GM21526 (cell line): Measurements from ENCODE around the gene CIB4.

Source experiments
- ATAC-seq: cut with Tn5 transposase; IDR thresholded peaks from one replicate; pipeline ENCODE4 v1.9.1; 2021; ENCODE audit warnings: moderate library complexity; ENCODE audit not compliant: unreplicated experiment, low FRiP score

Gene CIB4

GRCh38 chr2:26610504-26611335 is 30.4 kb downstream of the CIB4 start:
- ATAC-seq, result no peak

DNA sequence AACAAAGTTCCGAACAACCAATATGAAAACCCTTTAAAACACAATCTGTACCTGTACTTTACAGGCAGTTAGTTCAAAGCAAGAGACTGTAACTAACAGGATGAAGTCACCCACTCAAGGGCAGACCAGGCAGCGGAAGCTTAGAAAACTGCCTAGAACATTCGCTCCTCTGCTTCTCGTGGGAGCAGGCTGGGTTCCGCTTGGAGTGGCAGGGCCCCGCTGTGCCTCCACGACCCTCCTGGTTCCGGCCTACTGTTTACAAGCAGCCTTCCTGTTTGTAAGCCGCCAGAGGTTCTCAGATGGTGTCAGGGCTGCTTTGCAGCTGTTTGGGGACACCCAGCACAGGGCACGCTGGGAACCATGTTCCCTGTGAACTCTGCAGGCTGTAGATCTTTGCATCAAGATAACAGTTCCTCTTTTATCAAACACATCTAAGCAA is 31.3 kb downstream of the CIB4 start:
- ATAC-seq, result no peak

- ATAC-seq, result no peak
Observed at GRCh38 chr2:26609205-26609631, 31.9 kb downstream of the CIB4 start.

GRCh38 chr2:26608557-26608956 is 32.6 kb downstream of the CIB4 start:
- ATAC-seq, result no peak

DNA sequence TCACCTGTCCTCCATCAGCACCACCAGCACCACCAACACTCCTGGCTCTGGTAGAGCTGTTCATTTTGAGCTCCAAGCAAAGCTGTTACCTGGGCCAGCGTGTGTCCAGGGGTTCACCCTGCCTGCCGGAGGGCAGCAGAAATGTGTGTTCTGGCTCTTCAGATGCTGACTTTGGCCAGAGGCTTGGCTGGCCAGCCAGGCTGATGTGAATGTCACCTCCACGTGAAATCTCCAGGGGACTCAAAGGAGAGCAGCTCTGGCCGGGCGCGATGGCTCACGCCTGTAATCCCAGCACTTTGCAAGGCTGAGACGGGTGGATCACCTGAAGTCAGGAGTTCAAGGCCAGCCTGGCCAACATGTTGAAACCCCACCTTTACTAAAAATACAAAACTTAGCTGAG is 33.5 kb downstream of the CIB4 start:
- no peak for ATAC-seq

- ATAC-seq, result no peak
Observed at GRCh38 chr2:26606847-26607190, 34.3 kb downstream of the CIB4 start.

- no peak for ATAC-seq
Observed at GRCh38 chr2:26605999-26606846, 34.9 kb downstream of the CIB4 start.

GRCh38 chr2:26605195-26605998 is 35.8 kb downstream of the CIB4 start:
- no peak for ATAC-seq

DNA sequence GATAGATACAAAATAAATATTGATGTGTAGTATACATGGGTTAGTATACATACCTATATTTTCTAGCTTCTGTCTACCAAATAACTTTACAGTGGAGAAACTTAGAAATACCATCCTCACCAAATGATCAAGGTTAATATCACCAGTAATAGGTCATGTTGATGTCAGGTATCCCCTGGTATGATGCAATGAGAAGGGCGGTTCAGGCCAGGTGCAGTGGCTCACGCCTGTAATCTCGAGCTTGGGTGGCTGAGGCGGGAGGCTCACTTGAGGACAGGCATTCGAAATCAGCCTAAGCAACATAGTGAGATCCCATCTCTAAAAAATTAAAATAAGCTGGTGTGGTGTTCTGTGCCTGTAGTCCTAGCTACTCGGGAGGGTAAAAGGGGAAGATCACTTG is 38.6 kb downstream of the CIB4 start:
- ATAC-seq, result no peak

GRCh38 chr2:26599387-26599786 is 41.8 kb downstream of the CIB4 start:
- ATAC-seq, result no peak

DNA sequence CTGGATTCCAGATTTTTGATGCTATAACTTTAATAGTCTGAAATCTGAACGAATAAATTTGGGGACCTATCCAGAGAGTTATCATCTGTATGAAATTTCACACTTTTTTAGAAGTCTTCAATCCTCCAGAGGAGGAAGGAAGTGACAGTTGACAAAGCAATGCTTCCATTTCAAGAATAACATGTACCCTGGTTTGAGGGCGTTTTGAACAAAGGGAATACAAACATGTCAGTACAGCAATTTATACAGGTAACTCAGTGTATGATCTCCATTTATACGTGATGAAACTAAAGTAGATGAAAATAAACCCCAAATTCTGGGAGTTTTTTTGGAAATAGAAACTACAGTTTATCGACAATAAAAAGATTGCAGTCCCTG is 42.2 kb downstream of the CIB4 start:
- ATAC-seq, result no peak

GRCh38 chr2:26598336-26598995 is 42.7 kb downstream of the CIB4 start:
- ATAC-seq, result no peak

DNA sequence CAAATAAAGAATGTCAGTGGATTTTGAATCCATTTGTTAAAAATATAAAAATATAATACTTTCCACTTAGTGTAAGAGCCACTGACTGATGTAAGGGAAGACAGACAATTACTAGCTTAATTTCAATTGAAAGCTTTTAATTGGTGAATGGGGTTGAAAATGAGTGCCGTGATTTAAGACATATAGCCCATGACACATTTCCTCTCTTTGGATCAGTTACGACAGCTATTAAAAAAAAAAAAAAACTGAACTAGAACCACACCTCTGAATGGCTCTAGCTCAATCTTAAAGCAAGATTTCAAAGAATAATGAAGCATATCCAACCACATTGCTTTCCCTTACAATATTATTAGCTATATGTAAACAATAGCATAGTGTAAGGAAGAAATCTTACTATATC is 44.0 kb downstream of the CIB4 start:
- no peak for ATAC-seq

GRCh38 chr2:26595146-26595545 is 46.0 kb downstream of the CIB4 start:
- ATAC-seq, result no peak

GRCh38 chr2:26591619-26592505 is 49.3 kb downstream of the CIB4 start:
- no peak for ATAC-seq

DNA sequence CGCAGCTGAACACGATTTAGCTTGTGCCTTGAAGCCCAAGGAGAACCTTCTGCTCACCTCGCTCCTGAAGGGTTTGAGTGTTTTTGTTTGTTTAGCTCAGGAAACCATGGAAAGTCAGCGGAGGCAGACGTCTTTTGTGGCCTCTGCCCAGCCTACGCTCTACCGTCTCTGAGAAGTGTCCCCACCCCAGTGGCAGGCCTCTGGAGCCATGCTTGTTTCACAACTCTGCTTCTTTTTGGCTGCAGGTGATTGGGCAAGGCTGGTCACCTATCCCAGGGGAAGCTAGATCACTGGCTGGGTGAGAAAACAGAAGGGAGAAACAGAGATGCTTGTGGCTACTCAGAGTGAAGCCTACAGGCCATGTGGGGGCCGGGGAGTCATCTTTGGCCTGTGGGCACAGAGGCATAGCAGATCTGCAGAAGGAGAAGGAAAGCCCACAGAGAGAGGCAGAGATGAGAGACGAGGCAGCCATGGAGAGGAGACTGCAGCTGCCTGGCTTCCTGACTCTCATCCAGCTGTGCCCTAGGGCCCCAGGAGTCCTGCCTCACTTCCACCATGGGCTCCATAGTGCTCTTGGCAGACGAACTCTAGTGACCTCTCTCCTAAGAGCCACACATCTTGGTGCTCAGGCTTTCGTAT is 50.1 kb downstream of the CIB4 start:
- ATAC-seq, result no peak

- no peak for ATAC-seq
Observed at GRCh38 chr2:26590508-26590907, 50.7 kb downstream of the CIB4 start.

DNA sequence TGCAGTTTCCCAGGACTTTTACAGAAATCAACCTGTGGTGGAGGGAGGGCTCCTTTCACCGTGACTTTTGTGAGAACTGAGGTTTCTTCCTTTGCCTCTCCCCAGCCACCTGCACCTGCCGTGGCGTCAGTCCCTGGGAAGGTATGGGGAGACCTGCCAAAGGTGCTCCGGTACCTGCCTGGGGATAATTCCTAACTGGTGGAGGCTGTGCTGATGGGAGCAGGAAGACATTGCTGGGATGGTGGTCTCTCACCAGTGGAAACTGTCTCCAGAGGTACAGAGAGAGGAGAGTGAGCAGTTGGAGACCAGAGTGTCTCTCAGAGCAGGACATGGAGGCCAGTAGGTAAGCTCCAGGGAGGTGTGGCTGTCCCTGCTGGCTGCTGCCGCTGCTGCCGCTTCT is 52.6 kb downstream of the CIB4 start:
- ATAC-seq, result no peak

DNA sequence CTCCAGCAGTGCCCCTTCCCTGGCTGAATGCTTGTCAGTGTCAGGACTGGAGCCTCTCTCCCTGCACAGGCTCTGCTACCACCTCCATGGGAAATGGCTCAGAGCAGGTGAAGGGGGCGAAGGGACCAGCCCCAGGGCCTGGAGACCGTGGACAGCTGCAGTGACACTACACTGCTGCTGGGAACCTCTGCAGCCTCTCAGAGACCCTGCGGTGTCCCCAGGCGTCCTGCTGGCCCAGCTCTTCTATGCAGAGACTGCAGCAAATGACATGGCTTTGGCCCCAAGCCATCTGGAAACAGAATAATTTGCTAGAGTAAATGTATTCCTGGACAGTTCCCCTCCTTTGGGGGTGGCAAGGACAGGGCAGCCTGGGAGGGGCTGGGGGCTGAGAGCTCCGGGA is 53.2 kb downstream of the CIB4 start:
- ATAC-seq, result no peak
